HG03066 (cell line): Measurements from ENCODE around the gene RNFT1.
"Not testable (repeated sequence)": the region's sequence is repeated elsewhere in the genome, so short reads cannot be mapped to it uniquely, and the experiment has no call there.

ENCODE experiments used
- ATAC-seq: cut with Tn5 transposase; IDR thresholded peaks from one replicate; pipeline ENCODE4 v1.9.1; 2021; ENCODE audit warnings: low read depth; ENCODE audit not compliant: unreplicated experiment

Gene RNFT1, protein sequence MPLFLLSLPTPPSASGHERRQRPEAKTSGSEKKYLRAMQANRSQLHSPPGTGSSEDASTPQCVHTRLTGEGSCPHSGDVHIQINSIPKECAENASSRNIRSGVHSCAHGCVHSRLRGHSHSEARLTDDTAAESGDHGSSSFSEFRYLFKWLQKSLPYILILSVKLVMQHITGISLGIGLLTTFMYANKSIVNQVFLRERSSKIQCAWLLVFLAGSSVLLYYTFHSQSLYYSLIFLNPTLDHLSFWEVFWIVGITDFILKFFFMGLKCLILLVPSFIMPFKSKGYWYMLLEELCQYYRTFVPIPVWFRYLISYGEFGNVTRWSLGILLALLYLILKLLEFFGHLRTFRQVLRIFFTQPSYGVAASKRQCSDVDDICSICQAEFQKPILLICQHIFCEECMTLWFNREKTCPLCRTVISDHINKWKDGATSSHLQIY

DNA sequence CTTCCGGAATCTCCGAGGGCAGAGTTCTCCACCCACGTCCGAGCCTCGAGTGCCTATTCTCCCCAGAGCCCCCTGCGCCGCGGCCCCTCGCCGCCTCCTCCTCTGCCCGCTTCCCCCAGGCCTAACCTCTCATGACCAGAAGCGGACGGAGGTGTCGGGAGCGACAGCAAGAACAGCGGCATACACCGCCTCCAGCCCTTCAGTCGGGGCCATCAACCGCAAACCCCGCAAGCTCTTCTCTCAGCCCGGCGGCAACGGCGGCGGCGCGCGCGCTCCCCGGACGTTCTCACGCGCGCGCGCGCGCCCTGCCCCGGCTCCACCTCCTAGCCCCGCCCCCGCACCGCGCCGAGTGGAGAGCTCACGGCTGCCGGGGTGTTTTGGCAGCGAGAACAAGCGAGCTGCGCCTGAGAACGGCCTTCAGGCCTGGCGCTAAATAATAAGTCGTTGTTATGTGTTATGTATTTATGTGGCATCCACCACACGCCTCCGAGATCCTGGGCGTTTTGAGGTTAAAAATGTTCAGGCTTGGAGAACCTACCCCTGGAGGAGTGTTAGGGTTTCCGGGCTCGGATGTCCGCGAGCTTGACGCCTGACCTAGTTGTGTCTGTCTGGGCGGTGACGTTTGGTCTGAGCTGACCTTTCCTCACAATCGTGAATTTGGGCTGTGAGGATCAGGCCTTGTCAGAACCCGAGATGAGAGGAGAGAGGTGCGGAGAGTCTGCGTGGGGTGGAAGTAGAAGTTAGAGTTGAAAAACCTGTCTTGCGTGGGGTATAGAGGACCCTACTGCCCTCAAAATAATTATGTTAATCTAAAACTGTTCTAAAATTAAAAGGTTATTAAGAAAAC lies at the start of gene RNFT1:
TSS of gene RNFT1 (minus strand) at position 259 of the 847 bp plus-strand sequence. CDS start at position 182, 77 bp downstream.
- ATAC-seq, result peak; percentile 70

DNA sequence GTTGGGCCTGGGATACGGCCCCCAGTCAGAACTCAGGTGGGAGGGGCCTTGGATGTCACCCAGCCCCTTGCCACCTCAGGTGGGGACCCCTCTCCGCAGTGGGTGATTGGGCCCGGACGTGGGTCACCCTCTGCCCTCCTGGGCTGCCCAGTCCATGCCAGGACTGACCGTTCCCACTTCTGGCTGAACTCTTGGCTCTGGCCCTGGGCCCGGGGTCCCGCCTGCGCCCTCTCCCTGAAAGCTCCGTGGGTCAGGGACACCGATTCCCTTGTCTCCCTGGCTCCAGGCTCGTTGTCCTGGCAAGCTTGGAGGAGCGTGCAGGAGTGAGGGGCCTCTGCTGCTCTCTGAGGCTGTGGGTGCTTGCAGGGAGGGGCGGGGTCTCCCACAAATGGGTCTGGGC lies 44.8 kb upstream of the RNFT1 start:
- ATAC-seq, result not testable (repeated sequence)

DNA sequence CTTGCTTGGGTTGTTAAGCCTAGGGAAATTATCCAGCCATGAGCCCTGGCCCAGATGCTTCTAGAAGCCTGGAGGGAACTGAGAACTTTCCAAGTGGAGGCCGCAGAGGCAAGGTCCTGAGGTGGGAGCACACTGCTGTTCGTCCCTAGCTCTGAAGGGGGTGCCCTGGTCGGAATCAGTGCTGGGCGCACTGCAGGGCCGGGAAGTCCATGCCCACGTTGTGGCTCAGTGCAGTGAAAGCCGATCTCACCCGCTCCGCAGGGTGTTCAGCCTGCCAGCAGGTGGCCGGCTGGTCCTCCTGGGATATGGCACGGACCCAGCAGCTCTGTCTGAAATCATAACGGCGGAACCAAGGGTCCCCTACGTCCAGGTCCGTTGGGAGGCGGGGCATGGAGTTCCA lies 43.8 kb upstream of the RNFT1 start:
- not testable (repeated sequence) for ATAC-seq

DNA sequence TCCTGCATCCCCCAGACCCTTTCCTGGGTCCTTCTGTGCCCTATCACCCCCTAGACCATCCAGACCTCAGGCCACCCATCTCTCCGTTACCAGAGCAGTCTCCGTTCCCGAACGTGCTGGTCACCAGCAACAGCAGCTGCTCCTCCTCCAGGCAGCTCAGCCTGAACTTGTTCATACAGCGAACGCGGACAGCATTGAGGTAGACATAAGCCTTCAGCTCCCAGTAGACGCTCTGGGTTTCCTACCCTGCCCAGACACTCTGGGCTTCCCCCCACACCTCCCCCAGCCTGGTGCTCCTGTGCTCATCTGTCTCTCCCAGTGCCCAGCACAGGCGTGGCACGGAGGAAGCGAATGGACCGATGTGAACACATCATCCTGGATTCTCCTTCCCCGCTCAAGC lies 41.6 kb upstream of the RNFT1 start:
- ATAC-seq, result no peak

DNA sequence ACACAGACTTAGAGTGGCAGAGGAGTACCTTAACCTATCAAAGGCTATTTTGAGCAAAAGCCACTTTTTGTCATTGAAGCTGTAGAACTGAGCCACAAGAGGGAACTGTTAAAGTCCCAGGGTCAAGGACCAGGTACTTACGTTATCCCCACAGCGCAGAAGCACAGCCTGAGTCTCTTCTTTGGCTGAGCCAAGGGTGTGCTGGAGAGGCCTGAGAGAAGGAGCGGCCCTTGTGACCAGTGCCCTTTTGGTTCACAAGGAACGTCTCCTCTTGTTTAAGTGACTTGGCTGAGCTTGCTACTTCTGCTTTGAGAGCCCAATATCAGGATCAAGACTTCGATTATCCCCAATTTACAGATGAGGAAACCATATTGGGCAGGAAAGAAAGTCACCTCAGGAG lies 40.0 kb upstream of the RNFT1 start:
- ATAC-seq, result not testable (repeated sequence)

DNA sequence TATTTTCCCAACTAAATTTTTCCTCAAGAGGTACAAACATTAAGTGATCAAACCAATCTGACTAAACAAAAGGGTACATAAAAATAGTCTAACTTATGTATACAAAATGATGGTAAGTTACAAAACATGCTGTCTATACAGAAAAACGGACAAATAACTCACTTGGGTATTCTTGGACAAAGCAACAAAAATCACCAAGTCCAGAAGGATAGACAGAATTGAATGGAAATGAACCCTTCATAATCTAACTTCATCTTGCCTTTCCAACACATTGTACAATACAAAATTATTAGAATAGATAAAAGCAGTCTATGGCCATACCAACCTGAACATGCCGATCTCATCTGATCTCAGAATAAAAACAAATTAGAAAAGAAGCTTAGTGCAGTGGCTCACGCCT lies 37.9 kb upstream of the RNFT1 start:
- ATAC-seq, result not testable (repeated sequence)

DNA sequence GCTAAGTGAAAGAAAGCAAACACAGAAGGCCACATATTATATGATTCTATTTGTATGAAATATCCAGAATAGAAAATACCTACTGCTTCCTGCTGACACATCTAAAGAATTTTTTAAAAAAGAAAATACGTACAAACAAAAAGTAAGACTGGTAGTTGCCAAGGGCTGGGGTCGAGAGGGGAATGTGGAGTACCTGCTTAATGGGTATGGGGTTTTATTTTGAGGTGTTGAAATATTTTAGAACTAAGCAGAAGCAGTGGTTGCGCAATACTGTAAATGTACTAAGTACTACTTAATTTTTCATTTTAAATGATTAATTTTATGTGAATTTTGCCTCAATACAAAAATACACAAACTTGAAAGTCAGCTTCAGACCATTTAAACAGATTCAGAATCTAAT lies 32.1 kb upstream of the RNFT1 start:
- not testable (repeated sequence) for ATAC-seq

DNA sequence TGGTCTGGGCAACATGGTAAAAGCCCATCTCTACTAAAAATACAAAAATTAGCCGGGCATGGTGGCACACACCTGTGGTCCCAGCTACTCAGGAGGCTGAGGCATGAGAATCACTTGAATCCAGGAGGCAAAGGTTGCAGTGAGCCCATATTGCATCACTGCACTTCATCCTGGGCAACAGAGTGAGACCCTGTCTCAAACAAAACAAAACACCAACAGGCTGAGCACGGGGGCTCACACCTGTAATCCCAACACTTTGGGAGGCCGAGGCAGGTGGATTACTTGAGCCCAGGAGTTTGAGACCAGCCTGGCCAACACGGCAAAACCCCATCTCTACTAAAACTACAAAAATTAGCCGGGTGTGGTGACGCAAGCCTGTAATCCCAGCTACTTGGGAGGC lies 10.6 kb upstream of the RNFT1 start:
- ATAC-seq, result not testable (repeated sequence)

DNA sequence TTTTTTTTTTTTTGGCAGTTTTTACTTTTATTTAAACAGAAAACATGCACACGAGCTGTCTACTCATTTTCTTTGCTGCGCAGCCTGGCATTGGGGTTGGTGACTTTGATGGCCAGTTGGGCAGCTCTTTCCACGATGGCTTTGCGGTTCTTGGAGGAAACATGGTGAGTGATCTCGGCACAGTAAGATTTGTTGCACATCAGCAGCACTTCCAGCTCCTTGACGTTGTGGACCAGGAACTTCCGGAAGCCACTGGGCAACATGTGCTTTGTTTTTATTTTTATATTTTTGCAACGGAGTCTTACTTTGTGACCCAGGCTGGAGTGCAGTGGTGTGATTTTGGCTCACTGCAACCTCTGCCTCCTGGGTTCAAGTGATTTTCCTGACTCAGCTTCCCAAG lies 8.9 kb upstream of the RNFT1 start:
- ATAC-seq, result not testable (repeated sequence)

DNA sequence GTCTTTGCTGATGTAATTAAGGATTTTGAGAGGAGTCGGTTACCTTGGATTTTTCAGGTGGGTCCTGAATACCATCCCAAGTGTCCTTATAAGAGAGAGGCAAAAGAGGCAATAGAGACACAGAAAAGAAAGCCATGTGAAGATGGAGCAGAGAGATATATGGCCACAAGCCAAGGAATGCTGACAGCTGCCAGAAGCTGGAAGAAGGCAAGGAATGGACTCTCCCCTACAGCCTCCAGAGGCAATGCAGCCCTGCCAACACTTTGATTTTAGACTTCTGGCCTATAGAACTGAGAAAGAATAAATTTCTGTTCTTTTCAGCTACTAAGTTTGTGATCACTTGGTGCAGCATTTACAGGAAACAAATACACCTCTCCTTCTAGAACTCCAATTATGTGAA lies 8.2 kb upstream of the RNFT1 start:
- ATAC-seq, result no peak

DNA sequence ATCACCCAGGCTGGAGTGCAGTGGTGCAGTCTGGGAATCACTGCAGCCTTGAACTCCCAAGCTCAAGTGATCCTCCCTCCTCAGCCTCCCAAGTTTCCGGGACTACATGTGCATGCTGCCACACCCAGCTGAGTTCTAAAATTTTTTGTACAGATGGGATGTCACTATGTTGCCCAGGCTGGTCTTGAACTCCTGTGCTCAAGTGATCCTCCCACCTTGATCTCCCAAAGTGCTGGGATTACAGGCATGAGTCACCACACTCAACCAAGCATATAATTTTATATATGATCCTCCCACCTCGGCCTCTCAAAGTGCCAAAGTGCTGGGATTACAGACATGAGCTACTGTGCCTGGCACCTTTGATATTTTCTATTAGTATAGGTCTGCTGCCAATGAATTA lies 7.2 kb upstream of the RNFT1 start:
- not testable (repeated sequence) for ATAC-seq

DNA sequence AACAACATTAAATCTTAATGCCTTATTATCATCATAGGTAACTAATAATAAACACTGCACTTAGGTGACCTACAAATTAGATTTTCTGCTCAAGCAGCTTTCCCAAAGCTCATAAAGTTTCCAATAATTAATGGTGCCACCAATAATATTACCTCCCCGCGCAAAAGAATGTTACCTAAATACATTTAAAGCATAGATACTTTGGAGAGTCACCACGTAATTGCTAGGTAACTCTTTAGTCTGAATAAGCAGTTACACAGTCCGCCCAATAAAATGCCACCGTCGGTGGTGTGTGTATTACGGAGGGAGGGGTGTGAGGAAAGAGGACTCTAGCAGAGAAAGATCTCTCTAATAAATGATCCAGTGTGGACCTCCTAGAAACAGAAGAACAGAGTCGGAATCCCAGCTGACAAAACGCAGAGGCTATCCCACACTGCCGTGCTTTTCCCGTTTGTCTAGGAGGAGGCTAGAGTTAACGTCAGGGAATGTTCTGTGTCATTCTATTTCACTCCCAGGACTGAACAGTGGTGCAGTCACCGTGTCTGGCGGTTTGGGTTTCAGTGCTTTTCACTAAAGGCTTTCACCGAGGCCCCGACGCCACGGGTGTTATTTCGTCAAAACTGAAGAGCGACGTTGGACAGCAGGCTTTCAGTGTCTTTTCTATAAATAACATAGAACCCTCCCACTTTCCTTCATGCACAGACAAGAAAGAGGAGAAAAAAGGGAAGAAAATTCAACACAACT lies 630 bp downstream of the RNFT1 start:
- peak; percentile 48 for ATAC-seq

DNA sequence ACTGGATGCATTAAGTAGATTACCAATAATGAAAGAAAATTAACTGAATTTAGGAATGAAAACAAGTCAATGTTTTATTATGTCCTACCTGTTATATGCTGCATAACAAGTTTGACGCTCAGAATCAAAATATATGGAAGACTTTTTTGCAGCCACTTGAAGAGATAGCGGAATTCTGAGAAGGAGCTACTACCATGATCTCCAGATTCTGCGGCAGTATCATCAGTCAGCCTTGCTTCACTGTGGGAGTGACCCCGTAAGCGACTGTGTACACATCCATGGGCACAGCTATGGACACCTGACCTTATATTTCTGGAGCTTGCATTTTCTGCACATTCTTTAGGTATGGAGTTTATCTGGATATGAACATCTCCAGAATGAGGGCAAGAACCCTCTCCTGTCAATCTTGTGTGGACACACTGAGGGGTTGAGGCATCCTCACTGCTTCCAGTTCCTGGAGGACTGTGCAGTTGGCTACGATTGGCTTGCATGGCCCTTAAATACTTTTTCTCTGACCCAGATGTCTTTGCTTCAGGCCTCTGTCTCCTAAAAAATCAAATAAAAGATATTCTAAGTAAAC lies 1.7 kb downstream of the RNFT1 start:
- ATAC-seq, result no peak

DNA sequence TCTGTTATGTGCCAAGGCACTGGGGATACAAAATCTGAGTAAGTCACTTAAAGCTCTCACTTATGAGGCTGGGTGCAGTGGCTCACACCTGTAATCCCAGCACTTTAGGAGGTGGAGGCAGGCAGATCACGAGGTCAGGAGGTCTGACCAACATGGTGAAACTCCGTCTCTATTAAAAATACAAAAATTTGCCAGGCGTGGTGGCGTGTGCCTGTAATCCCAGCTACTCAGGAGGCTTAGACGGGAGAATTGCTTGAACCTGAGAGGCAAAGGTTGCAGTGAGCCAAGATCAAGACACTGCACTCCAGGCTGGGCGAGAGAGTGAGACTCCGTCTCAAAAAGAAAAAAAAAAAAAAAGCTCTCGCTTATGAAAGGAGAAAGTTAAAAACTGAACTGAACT lies 5.0 kb downstream of the RNFT1 start:
- not testable (repeated sequence) for ATAC-seq

DNA sequence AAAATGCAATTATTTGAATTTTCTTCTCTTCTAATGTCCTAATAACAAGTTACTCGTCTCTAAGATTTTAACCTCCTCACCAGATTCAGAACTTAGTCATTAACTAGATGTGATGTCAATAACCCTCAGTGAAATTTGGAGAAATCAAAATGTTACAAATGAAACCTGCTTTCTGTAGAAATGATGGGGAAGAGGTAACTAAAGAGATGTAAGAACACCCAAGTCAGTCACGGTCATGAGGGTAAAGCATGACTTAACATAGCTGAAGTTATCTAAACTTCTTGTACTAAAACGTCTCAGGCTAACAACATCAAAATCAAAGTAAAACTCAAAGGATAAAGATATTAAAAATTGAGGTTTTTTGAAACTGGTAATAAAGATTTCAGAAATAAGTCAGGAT lies 9.7 kb downstream of the RNFT1 start:
- no peak for ATAC-seq

DNA sequence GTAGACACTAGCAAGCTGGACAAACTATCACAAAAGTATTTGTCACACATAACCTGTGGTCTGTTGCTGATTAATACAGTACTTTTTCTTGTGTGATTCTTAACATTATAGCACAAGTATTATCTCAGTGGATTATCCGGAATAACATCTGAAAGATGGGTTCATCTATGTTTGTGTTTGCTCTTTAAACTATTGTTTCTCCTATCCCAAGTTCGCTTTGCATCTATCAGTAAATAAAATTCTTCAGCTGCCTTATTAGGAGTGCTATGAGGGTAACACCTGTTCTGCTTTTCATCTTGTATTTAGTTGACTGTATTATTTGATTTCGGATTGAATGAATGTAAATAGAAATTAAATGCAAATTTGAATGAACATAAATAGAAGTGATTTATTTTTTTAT lies 14.5 kb downstream of the RNFT1 start:
- ATAC-seq, result no peak

DNA sequence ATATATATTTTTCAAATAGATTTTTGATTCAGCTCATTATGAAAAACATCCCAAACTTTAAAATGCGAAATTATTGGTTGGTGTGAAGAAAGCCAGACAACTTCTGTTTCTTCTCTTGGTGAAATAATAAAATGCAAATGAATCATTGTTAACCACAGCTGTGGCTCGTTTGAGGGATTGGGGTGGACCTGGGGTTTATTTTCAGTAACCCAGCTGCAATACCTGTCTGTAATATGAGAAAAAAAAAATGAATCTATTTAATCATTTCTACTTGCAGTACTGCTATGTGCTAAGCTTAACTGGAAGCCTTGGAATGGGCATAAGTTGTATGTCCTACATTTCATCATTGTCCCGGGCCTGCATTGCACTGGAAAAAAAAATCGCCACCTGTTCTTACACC lies 17.2 kb downstream of the RNFT1 start:
- not testable (repeated sequence) for ATAC-seq

DNA sequence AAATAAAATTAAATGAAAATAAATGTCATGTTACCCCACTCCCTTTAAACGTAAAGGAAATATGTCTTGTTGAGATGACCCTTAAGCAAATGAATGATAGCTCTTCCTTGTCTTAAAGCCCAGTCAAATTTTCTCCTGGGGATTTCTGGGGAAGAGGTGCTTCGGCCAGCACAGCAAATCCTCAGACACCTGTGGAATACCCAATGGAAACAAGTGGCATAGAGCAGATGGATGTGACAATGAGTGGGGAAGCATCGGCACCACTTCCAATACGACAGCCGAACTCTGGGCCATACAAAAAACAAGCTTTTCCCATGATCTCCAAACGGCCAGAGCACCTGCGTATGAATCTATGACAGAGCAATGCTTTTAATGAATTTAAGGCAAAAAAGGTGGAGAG lies 18.1 kb downstream of the RNFT1 start:
- ATAC-seq, result not testable (repeated sequence)

DNA sequence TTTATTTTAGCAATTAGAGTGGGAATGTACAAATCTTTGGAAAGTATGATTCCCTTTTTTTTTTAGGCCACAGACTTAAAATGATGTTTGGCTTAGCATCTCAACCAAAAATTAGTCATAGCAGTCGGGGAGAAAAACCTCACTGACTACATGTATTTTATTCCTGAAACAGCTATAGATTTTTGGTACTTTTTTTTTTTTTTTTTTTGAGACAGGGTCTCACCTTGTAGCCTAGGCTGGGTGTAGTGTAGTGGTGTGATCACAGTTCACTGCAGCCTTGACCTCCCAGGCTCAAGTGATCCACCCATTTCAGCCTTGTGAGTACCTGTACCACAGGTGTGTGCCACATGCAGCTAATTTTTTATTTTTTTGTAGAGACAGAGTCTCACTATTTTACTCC lies 23.4 kb downstream of the RNFT1 start:
- ATAC-seq, result no peak

DNA sequence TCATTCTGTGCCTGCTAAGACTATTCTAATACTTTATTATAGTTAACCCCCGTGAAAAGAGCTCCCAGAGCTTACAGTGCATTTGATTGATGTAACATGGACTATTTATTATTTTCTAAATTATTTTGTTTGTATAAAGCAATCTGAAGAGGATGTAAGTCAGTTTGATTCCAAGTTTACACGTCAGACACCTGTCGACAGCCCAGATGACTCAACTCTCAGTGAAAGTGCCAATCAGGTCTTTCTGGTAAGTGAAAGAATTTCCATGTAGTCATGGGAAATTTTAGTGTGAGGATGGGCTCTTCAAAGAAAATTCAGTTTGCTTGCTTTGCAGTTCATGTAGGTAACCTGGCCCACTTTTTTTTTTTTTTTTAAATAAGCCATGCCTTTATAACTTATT lies 23.8 kb downstream of the RNFT1 start:
- not testable (repeated sequence) for ATAC-seq
